OCI-LY3 (cell line): ENCODE results near the gene FAM168B.

Experiments used
- H2AFZ ChIP-seq: fragments of 200-600, 300-600 bp; shearing (Covaris generic); 2 replicates; pipeline ENCODE4 v1.6.0; 2014; ENCODE audit warnings: antibody characterized with exemption, low read depth, low read length
- H3K27ac ChIP-seq: fragments of 200-600, 300-600 bp; sonication (generic); 2 replicates; pipeline ENCODE4 v1.5.1; 2014; ENCODE audit warnings: mild to moderate bottlenecking, low read length, moderate library complexity, mixed read lengths
- H3K27me3 ChIP-seq: fragments of 200-600, 300-600 bp; sonication (generic); 2 replicates; pipeline ENCODE4 v1.6.1; 2014; ENCODE audit warnings: low read depth, low read length, mixed read lengths
- H3K36me3 ChIP-seq: fragments of 200-600, 300-600 bp; sonication (generic); replicated peaks from 2 replicates; pipeline ENCODE3; 2014; ENCODE audit warnings: low read depth, low read length, mixed read lengths
- H3K4me1 ChIP-seq: fragments of 300-600, 200-600 bp; sonication (generic); 2 replicates; pipeline ENCODE4 v1.6.1; 2014; ENCODE audit warnings: low read length, mixed read lengths
- H3K4me2 ChIP-seq: fragments of 200-600, 300-600 bp; sonication (generic); 2 replicates; pipeline ENCODE4 v1.6.1; 2014; ENCODE audit warnings: low read length, mixed read lengths
- H3K4me3 ChIP-seq: fragments of 300-600, 200-600 bp; sonication (generic); 2 replicates; pipeline ENCODE4 v1.5.1; 2014; ENCODE audit warnings: antibody characterized with exemption, mild to moderate bottlenecking, low read length, moderate library complexity
- H3K79me2 ChIP-seq: fragments of 300-600, 200-600 bp; shearing (Covaris generic); 2 replicates; pipeline ENCODE4 v1.6.1; 2014; ENCODE audit warnings: mild to moderate bottlenecking, low read length, mixed read lengths
- H3K9ac ChIP-seq: fragments of 300-600, 200-600 bp; shearing (Covaris generic); 2 replicates; pipeline ENCODE4 v1.6.0; 2014; ENCODE audit warnings: mild to moderate bottlenecking, low read length, moderate library complexity
- H3K9me3 ChIP-seq: fragments of 200-600, 300-600 bp; shearing (Covaris generic); 2 replicates; pipeline ENCODE4 v1.6.1; 2014; ENCODE audit warnings: low read length, mixed read lengths; ENCODE audit not compliant: insufficient read depth
- H4K20me1 ChIP-seq: fragments of 200-600, 300-600 bp; sonication (generic); 2 replicates; pipeline ENCODE4 v1.6.1; 2016; ENCODE audit warnings: low read length, mixed read lengths; ENCODE audit not compliant: insufficient read depth
- CTCF ChIP-seq: fragments of 200-600, 300-600 bp; sonication (generic); IDR thresholded peaks from 2 replicates; pipeline ENCODE4 v1.5.1; 2014; ENCODE audit warnings: antibody characterized with exemption, low read length, low read depth
- EZH2phosphoT487 ChIP-seq: fragments of 200-600 bp; shearing (Covaris generic); IDR thresholded peaks from 2 replicates; pipeline ENCODE4 v1.6.1; 2018; ENCODE audit warnings: antibody characterized with exemption, mixed run types, low read depth

Gene FAM168B

DNA sequence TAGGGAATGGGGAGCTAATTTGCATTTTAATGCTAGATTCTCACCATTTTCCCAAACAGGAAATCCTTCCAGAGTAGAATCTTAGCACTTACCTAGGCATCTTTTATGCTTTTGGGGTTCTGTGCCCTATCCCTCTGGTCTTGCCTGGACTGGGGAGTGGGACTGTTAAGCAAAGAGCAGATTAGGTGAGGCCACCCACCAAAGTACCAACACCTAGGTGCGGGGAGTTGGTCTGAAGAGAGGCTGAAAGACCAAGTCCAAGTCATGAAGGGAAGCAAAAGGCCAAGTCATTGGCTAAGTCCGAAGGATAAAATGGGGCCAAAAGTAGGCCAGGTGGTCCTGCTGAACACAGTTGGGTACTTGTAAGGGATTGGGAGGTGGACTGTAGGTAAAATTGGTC, 86.7 kb downstream of the FAM168B start:
- Histone ChIP-seq H3K9ac (no peak overlapping the region), H2AFZ (no peak overlapping the region), H3K4me2 (no peak overlapping the region), H3K4me3 (no peak overlapping the region), H3K27ac (no peak overlapping the region), H3K36me3 (no peaks in the 10 kb centered on the region), H3K9me3 (no peaks in the 10 kb centered on the region), H4K20me1 (no peaks in the 10 kb centered on the region), H3K4me1 (no peaks in the 10 kb centered on the region), H3K79me2 (no peaks in the 10 kb centered on the region), H3K27me3 (peaks cover 29% of the 10 kb centered on the region)
- TF ChIP-seq EZH2phosphoT487 (no peak), CTCF (no peak)

GRCh38 chr2:131005216-131005935, 87.9 kb downstream of the FAM168B start:
- Histone ChIP-seq H3K79me2 (no peaks in the 10 kb centered on the region), H3K27ac (no peak overlapping the region), H3K36me3 (no peaks in the 10 kb centered on the region), H3K27me3 (peaks cover 17% of the 10 kb centered on the region), H3K9ac (no peak overlapping the region), H3K4me3 (no peak overlapping the region), H2AFZ (no peak overlapping the region), H3K4me2 (no peak overlapping the region), H3K9me3 (no peaks in the 10 kb centered on the region), H4K20me1 (no peaks in the 10 kb centered on the region), H3K4me1 (no peaks in the 10 kb centered on the region)
- TF ChIP-seq EZH2phosphoT487 (no peak), CTCF (no peak)

DNA sequence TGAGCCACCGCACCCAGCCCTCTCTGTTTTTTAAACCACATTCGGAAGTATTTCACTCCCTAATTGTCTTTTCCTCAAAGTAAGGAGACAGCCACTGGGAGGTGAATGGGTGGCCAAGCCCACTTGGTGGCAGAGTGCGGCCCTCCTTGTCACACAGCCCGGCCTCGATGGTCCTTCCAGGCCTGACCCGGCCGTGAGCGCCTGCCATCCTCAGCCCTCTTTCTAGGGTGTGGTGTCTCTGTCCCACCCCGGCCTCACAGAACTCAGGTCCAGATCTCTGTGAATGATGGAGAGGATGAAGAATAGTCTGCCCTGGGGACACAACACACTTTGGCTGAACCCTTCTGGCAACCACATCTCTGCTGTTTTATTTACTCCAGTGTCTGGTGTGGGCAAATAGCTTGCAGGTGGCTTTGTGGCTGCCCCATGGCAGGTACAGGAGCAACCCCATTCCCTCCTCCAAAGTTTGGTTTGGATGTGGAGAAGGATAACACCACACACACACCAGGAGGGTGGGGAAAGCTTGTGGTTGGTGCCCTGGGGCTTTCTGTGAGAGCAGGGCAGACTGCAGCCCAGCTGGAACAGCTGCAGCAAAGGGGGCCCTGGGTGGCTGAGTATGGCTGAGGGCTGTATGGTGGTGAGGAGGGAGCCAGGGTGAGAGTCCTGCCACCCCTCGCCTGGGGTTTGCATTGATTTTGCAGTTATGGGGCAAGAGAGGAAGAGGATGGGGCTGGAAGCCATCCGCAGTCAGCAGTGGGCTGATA, 88.6 kb downstream of the FAM168B start:
- Histone ChIP-seq H3K79me2 (no peaks in the 10 kb centered on the region), H3K27ac (no peak overlapping the region), H3K4me1 (no peaks in the 10 kb centered on the region), H3K4me3 (no peak overlapping the region), H3K27me3 (peaks cover 9% of the 10 kb centered on the region), H3K4me2 (no peak overlapping the region), H3K9me3 (no peaks in the 10 kb centered on the region), H3K36me3 (no peaks in the 10 kb centered on the region), H3K9ac (no peak overlapping the region), H2AFZ (no peak overlapping the region), H4K20me1 (no peaks in the 10 kb centered on the region)
- TF ChIP-seq CTCF = no peak
- TF ChIP-seq EZH2phosphoT487 = no peak

- H3K9ac ChIP-seq = no peak overlapping the region
- no peak for TF ChIP-seq CTCF
- TF ChIP-seq EZH2phosphoT487 = no peak
Observed at GRCh38 chr2:130998561-130998960, 94.7 kb downstream of the FAM168B start.

More at GRCh38 chr2:130998561-130998960, 94.7 kb downstream of the FAM168B start:
- H3K79me2 ChIP-seq = no peaks in the 10 kb centered on the region
- H3K4me1 ChIP-seq = no peaks in the 10 kb centered on the region
- H3K27me3 ChIP-seq = peaks cover 3% of the 10 kb centered on the region
- H2AFZ ChIP-seq = no peak overlapping the region
- H3K4me2 ChIP-seq = no peak overlapping the region
- no peaks in the 10 kb centered on the region for H3K36me3 ChIP-seq
- no peak overlapping the region for H3K27ac ChIP-seq
- no peaks in the 10 kb centered on the region for H4K20me1 ChIP-seq
- H3K9me3 ChIP-seq = no peaks in the 10 kb centered on the region
- no peak overlapping the region for H3K4me3 ChIP-seq
